ENCODE measurements around the gene GGT6.

The GGT6 gene

DNA sequence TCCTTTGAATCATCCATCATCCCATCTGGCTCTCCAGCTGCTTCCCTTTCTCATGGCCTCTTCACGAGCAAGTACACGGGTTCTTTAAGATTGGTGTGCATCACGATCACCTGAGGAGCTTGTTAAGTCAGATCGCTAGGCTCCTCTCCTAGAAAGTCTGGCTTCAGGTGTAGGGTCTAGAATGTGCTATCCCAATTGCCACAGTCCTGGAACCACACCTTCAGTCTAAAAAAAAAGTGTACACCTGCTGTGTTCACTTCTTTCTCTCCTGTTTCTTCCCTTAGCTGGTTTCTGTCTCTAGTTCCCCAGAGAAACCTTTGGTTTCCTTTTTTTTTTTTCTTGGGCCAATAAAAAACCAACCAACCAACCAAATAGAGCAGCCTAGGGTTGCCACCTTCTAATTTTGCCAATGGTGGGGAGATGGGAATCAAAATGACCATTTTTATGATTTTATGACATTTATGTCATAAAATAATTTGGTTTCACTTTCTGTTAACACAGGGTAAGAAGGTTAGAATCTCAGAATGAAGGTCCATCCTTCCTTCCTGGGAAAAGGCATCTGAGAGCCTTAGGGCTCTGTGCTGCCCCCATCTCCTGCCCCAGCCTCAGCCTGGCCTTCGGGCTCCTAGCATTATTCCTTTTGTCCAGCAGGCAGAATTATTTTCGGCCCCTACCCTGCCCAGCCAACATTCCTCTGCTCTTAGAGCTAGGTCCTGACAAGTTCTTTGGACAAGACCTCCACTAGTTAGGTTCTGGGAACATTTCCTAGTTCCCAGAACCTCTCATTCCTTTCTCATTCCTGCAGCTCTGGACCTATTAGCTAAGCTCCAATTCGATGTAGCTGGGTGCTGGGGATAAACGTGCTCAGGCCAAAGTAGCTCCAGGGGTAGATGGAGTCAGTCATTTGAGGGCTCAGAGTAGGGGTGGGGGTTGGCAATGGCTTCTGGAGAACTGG is 1.9 kb upstream of the GGT6 start:
- Histone ChIP-seq H3K36me3 (ENCODE audit: control insufficient read depth in 2 of 2, insufficient read depth in 1 of 2, low read length in 2 of 2) (no peaks in the 10 kb centered on the region), H3K4me3 (ENCODE audit: low read depth, low read length) (no peak overlapping the region), H3K4me1 (ENCODE audit: control insufficient read depth, insufficient read depth, low read length) (no peaks in the 10 kb centered on the region), H3K9me3 (ENCODE audit: control insufficient read depth, insufficient read depth, low read depth, low read length) (no peaks in the 10 kb centered on the region), H3K27ac (ENCODE audit: extremely low read depth, low read depth, low read length) (no peak overlapping the region)
- TF ChIP-seq ZNF560 (tag by site-specific recombination; IDR thresholded peaks at IDR 0.05; ENCODE audit: borderline replicate concordance) = no peak
- no peak for TF ChIP-seq ZXDB (tag by site-specific recombination; IDR thresholded peaks at IDR 0.05)
- no peak for TF ChIP-seq ZNF701 (tag by site-specific recombination; IDR thresholded peaks at IDR 0.05)
- no peak for TF ChIP-seq ZNF670 (tag by site-specific recombination; IDR thresholded peaks at IDR 0.05; ENCODE audit: low read depth)
- no peak for TF ChIP-seq ZNF664 (tag by site-specific recombination; IDR thresholded peaks at IDR 0.05)
- TF ChIP-seq ZNF157 (tag by site-specific recombination; IDR thresholded peaks at IDR 0.05) = no peak
- TF ChIP-seq, protein P1, sequence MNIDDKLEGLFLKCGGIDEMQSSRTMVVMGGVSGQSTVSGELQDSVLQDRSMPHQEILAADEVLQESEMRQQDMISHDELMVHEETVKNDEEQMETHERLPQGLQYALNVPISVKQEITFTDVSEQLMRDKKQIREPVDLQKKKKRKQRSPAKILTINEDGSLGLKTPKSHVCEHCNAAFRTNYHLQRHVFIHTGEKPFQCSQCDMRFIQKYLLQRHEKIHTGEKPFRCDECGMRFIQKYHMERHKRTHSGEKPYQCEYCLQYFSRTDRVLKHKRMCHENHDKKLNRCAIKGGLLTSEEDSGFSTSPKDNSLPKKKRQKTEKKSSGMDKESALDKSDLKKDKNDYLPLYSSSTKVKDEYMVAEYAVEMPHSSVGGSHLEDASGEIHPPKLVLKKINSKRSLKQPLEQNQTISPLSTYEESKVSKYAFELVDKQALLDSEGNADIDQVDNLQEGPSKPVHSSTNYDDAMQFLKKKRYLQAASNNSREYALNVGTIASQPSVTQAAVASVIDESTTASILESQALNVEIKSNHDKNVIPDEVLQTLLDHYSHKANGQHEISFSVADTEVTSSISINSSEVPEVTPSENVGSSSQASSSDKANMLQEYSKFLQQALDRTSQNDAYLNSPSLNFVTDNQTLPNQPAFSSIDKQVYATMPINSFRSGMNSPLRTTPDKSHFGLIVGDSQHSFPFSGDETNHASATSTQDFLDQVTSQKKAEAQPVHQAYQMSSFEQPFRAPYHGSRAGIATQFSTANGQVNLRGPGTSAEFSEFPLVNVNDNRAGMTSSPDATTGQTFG (tag by site-specific recombination; IDR thresholded peaks at IDR 0.05; ENCODE audit: borderline replicate concordance) = no peak
- no peak for TF ChIP-seq ZNF776 (tag by site-specific recombination; IDR thresholded peaks at IDR 0.05; ENCODE audit: borderline replicate concordance)
- TF ChIP-seq, protein P2, sequence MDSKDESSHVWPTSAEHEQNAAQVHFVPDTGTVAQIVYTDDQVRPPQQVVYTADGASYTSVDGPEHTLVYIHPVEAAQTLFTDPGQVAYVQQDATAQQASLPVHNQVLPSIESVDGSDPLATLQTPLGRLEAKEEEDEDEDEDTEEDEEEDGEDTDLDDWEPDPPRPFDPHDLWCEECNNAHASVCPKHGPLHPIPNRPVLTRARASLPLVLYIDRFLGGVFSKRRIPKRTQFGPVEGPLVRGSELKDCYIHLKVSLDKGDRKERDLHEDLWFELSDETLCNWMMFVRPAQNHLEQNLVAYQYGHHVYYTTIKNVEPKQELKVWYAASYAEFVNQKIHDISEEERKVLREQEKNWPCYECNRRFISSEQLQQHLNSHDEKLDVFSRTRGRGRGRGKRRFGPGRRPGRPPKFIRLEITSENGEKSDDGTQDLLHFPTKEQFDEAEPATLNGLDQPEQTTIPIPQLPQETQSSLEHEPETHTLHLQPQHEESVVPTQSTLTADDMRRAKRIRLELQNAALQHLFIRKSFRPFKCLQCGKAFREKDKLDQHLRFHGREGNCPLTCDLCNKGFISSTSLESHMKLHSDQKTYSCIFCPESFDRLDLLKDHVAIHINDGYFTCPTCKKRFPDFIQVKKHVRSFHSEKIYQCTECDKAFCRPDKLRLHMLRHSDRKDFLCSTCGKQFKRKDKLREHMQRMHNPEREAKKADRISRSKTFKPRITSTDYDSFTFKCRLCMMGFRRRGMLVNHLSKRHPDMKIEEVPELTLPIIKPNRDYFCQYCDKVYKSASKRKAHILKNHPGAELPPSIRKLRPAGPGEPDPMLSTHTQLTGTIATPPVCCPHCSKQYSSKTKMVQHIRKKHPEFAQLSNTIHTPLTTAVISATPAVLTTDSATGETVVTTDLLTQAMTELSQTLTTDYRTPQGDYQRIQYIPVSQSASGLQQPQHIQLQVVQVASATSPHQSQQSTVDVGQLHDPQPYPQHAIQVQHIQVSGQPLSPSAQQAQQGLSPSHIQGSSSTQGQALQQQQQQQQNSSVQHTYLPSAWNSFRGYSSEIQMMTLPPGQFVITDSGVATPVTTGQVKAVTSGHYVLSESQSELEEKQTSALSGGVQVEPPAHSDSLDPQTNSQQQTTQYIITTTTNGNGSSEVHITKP (tag by site-specific recombination; IDR thresholded peaks at IDR 0.05) = no peak
- TF ChIP-seq ZNF324 (tag by site-specific recombination; IDR thresholded peaks at IDR 0.05) = no peak
- no peak for TF ChIP-seq ZNF37A (tag by site-specific recombination; IDR thresholded peaks at IDR 0.05)
- TF ChIP-seq KLF9 (tag by site-specific recombination; IDR thresholded peaks at IDR 0.05; ENCODE audit: low read depth) = no peak
- TF ChIP-seq ZNF571 (tag by site-specific recombination; IDR thresholded peaks at IDR 0.05) = no peak
- TF ChIP-seq, protein P3, sequence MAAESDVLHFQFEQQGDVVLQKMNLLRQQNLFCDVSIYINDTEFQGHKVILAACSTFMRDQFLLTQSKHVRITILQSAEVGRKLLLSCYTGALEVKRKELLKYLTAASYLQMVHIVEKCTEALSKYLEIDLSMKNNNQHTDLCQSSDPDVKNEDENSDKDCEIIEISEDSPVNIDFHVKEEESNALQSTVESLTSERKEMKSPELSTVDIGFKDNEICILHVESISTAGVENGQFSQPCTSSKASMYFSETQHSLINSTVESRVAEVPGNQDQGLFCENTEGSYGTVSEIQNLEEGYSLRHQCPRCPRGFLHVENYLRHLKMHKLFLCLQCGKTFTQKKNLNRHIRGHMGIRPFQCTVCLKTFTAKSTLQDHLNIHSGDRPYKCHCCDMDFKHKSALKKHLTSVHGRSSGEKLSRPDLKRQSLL (tag by site-specific recombination; IDR thresholded peaks at IDR 0.05) = no peak
- no peak for TF ChIP-seq ZBTB7A (tag by site-specific recombination; IDR thresholded peaks at IDR 0.05; ENCODE audit: low read depth)
- no peak for TF ChIP-seq ZNF341 (tag by site-specific recombination; IDR thresholded peaks at IDR 0.05; ENCODE audit: low read depth)
- no peak for TF ChIP-seq ZBTB1 (tag by site-specific recombination; IDR thresholded peaks at IDR 0.05)
- no peak for TF ChIP-seq ZNF433 (tag by site-specific recombination; IDR thresholded peaks at IDR 0.05; ENCODE audit: low read depth)
- no peak for TF ChIP-seq ZNF629 (tag by site-specific recombination; IDR thresholded peaks at IDR 0.05)
- TF ChIP-seq, protein P4, sequence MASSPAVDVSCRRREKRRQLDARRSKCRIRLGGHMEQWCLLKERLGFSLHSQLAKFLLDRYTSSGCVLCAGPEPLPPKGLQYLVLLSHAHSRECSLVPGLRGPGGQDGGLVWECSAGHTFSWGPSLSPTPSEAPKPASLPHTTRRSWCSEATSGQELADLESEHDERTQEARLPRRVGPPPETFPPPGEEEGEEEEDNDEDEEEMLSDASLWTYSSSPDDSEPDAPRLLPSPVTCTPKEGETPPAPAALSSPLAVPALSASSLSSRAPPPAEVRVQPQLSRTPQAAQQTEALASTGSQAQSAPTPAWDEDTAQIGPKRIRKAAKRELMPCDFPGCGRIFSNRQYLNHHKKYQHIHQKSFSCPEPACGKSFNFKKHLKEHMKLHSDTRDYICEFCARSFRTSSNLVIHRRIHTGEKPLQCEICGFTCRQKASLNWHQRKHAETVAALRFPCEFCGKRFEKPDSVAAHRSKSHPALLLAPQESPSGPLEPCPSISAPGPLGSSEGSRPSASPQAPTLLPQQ (tag by site-specific recombination; IDR thresholded peaks at IDR 0.05) = no peak
- ChIA-PET POLR2A (interaction anchor here (0.5 to 0.6 kb wide), 2 partner anchors 9 to 1838 kb away, joined by 3 to 4 read pairs; no protein-coding TSS in a partner anchor), CTCF (interaction anchor here (0.5 to 2.0 kb wide), 13 partner anchors 20 to 351 kb away, joined by 3 to 7 read pairs (median 3); no protein-coding TSS in a partner anchor)

All from HEK293 (cell line).